Smooth muscle cell (in vitro differentiated cells): ENCODE data around the gene NDUFB5. TPM values are rescaled to one million over a fixed set of nuclear protein-coding genes. Genes with fewer than 3 reads are reported as not detected.

Experiments
- DNase-seq: peaks from one replicate; lab custom pipeline; 2025; ENCODE audit not compliant: unreplicated experiment; lab: John Stamatoyannopoulos, UW
- H2AFZ ChIP-seq: fragments of 200-600 bp; sonication (generic); 2 replicates; pipeline ENCODE4 v1.6.0; 2016; ENCODE audit warnings: antibody characterized with exemption, low read depth, mild to moderate bottlenecking
- H3F3A ChIP-seq: fragments of 200-600 bp; sonication (generic); 2 replicates; pipeline ENCODE4 v1.6.0; 2017; ENCODE audit warnings: antibody characterized with exemption, low read depth
- H3K27ac ChIP-seq: fragments of 200-600 bp; sonication (generic); 2 replicates; pipeline ENCODE4 v1.5.1; 2016; ENCODE audit warnings: low read depth, mild to moderate bottlenecking
- H3K27me3 ChIP-seq: fragments of 200-600 bp; sonication (generic); 2 replicates; pipeline ENCODE4 v1.6.1; 2016; ENCODE audit warnings: low read depth, mild to moderate bottlenecking
- H3K36me3 ChIP-seq: fragments of 200-600 bp; sonication (generic); 2 replicates; pipeline ENCODE4 v1.5.1; 2016; ENCODE audit warnings: low read depth
- H3K4me1 ChIP-seq: fragments of 200-600 bp; sonication (generic); 2 replicates; pipeline ENCODE4 v1.5.1; 2016; ENCODE audit warnings: low read depth
- H3K4me2 ChIP-seq: fragments of 200-600 bp; sonication (generic); 2 replicates; pipeline ENCODE4 v1.6.0; 2016; ENCODE audit warnings: mild to moderate bottlenecking
- H3K4me3 ChIP-seq: fragments of 200-600 bp; sonication (generic); 2 replicates; pipeline ENCODE4 v1.5.1; 2016; ENCODE audit warnings: mild to moderate bottlenecking
- H3K79me2 ChIP-seq: fragments of 200-600 bp; sonication (generic); 2 replicates; pipeline ENCODE4 v1.6.0; 2016; ENCODE audit warnings: low read depth, mild to moderate bottlenecking
- H3K9ac ChIP-seq: fragments of 200-600 bp; sonication (generic); 2 replicates; pipeline ENCODE4 v1.6.0; 2016; ENCODE audit warnings: low read depth
- H3K9me3 ChIP-seq: fragments of 200-600 bp; sonication (generic); replicated peaks from 2 replicates; pipeline ENCODE4 v1.5.1; 2016; ENCODE audit warnings: low read depth
- H4K20me1 ChIP-seq: fragments of 200-600 bp; sonication (generic); 2 replicates; pipeline ENCODE4 v1.6.0; 2016; ENCODE audit warnings: low read depth
- CTCF ChIP-seq: fragments of 200-600 bp; sonication (generic); IDR thresholded peaks from 2 replicates; pipeline ENCODE4 v1.5.1; 2017; ENCODE audit warnings: borderline replicate concordance, mild to moderate bottlenecking, antibody characterized with exemption; ENCODE audit not compliant: insufficient read depth, poor library complexity, severe bottlenecking
- WGBS: methylation state at CpG from one replicate; pipeline ENCODE4 v1.1.7; 2016; ENCODE audit warnings: low lambda C conversion rate; 5-methylcytosine and 5-hydroxymethylcytosine counted together
- polyA plus RNA-seq: library from polyadenylated mRNA; unstranded; fragments of >200 nt; fragmentation: Nextera tagmentation; extraction: Ambion mirVana; gene quantifications from 2 replicates; pipeline ENCODE4 v1.2.1, GENCODE V29; 2016
- total RNA-seq: library from RNA; depleted of rRNA; stranded (reverse); fragments of >200 nt; gene quantifications from 2 replicates; pipeline ENCODE4 v1.2.3, GENCODE V29; 2014

NDUFB5 gene
- total and polyA plus RNA-seq, 2 experiments from 2014 or later, result 115 to 171 TPM

DNA sequence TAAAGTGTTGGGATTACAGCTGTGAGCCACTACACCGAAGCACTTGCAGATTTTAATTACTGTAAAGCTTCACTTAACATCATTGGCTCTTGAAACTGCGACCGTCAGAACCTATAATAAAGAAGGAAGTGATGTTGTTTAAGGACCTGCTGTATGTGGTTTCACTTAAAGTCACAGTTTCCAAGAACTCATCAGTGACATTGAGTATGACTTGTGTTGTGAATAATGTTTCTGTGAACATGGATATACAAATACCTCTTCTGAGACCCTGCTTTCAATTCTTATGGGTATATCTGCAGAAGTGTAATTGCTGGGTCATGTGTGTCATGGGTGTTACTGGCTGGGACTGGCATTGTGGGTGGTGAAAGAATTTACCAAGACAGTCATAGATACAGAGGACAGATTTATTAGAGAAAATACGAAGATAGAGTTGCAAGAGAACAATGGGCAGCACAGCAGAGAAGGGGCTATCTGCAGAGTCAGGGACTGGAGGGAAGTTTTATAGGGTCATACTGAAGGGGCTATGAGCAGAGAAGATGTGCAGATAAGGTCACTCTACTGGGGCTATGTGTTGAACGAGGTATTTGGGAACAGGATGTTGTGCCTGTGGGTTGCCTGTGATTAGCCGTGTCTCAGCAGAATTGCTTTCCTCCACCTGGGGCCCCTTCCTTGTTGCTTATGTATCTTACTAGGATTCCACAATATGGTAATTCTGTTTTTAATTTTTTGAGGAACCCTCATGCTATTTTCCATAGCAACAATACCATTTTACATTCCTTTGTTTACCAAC, 4.5 kb downstream of the NDUFB5 start:
- H3K79me2 ChIP-seq, result peaks cover 58% of the 10 kb centered on the region
- no peaks in the 10 kb centered on the region for H3K36me3 ChIP-seq
- H3K9me3 ChIP-seq, result no peaks in the 10 kb centered on the region
- H3K27ac ChIP-seq, result no peak overlapping the region
- TF ChIP-seq CTCF, result no peak
- H3K4me3 ChIP-seq, result no peak overlapping the region
- H3K27me3 ChIP-seq, result no peaks in the 10 kb centered on the region
- H3F3A ChIP-seq, result peaks cover 7% of the 10 kb centered on the region
- 72% methylated on average over 6 of the region's 6 CpGs for WGBS
- no peak overlapping the region for H3K4me2 ChIP-seq
- H2AFZ ChIP-seq, result no peak overlapping the region
- no peak for DNase-seq
- H3K4me1 ChIP-seq, result peaks cover 7% of the 10 kb centered on the region
- H4K20me1 ChIP-seq, result peaks cover 18% of the 10 kb centered on the region
- H3K9ac ChIP-seq, result no peak overlapping the region

DNA sequence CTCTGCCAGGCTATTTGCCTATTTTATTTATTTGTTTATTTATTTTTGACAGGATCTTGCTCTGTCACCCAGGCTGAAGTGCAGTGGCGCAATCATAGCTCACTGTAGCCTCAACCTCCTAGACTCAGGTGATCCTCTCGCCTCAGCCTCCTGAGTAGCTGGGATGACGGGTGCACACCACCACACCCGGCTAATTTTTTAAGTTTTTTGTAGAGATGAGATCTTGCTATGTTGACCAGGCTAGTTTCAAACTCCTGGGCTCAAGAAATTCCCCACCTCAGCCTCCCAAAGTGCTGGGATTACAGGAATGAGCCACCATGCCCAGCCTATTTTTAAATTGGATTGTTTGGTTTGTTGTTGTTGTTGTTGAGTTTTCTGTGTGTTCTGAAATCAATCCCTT, 5.5 kb downstream of the NDUFB5 start:
- DNase-seq, result no peak
- peaks cover 51% of the 10 kb centered on the region for H3K79me2 ChIP-seq
- H3K9ac ChIP-seq, result no peak overlapping the region
- no peaks in the 10 kb centered on the region for H3K27me3 ChIP-seq
- H4K20me1 ChIP-seq, result peaks cover 25% of the 10 kb centered on the region
- H3K9me3 ChIP-seq, result no peaks in the 10 kb centered on the region
- TF ChIP-seq CTCF, result no peak
- no peaks in the 10 kb centered on the region for H3K36me3 ChIP-seq
- H3K4me3 ChIP-seq, result no peak overlapping the region
- H3K4me1 ChIP-seq, result peaks cover 7% of the 10 kb centered on the region
- WGBS, result 97% methylated on average over 4 of the region's 4 CpGs
- H2AFZ ChIP-seq, result no peak overlapping the region
- peaks cover 7% of the 10 kb centered on the region for H3F3A ChIP-seq
- no peak overlapping the region for H3K4me2 ChIP-seq
- no peak overlapping the region for H3K27ac ChIP-seq

DNA sequence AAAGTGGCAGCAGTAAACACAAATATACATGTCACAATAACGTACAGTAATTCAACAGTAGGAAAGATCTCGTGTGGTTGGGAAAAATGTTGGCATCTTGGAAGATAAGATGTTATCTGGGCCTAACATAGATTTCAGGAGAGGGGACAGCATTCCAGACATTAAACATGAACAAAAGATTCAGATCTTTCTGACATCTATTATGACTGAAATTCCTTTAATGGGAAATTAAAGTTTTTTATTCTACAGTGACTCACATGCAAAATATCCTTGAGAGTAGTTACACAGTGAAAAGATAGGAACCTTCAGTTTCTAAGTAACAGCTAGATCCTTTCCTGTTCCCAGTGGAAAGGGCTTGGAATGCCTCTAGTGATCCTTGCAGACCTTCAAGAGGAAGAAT, 9.2 kb downstream of the NDUFB5 start:
- 43% methylated on average over 2 of the region's 2 CpGs for WGBS
- Histone ChIP-seq H3K79me2 (peaks cover 25% of the 10 kb centered on the region), H3K36me3 (peaks cover 11% of the 10 kb centered on the region), H3K27ac (peak overlapping the region; percentile 60), H2AFZ (no peak overlapping the region), H3K4me3 (no peak overlapping the region), H3K27me3 (no peaks in the 10 kb centered on the region), H3K9ac (no peak overlapping the region), H4K20me1 (peaks cover 25% of the 10 kb centered on the region), H3F3A (peaks cover 7% of the 10 kb centered on the region), H3K4me2 (no peak overlapping the region), H3K9me3 (no peaks in the 10 kb centered on the region), H3K4me1 (no peaks in the 10 kb centered on the region)
- no peak for DNase-seq
- no peak for TF ChIP-seq CTCF
